A673 (cell line): ENCODE data around the gene BCL7A. TPM values are rescaled to one million over a fixed set of nuclear protein-coding genes. Genes with fewer than 3 reads are reported as not detected.

Source experiments
- BruUV-seq: library from RNA; stranded (reverse); fragments of 400-500 nt; replicated peaks from 2 replicates; lab custom pipeline; 2021; lab: Mats Ljungman, UMichigan
- CTCF ChIA-PET: fragments of 300-600 bp; sonication (Branson Sonifier 250); formaldehyde crosslinking; loops from one replicate; lab custom pipeline; 2022; ENCODE audit warnings: antibody characterized with exemption; lab: Charles Lee
- POLR2A ChIA-PET: fragments of 300-600 bp; sonication (Branson Sonifier 250); formaldehyde crosslinking; loops from one replicate; lab custom pipeline; 2022; ENCODE audit warnings: antibody characterized with exemption; ENCODE audit not compliant: low non-redundant PET; lab: Charles Lee
- DNase-seq: peaks from one replicate; pipeline ENCODE4 v3.0.0-alpha.2; 2015; ENCODE audit warnings: low spot score
- H3K27ac ChIP-seq: fragments of 200-600 bp; sonication (generic); 2 replicates; pipeline ENCODE4 v1.5.1; 2016; ENCODE audit warnings: mixed run types, low read depth, mild to moderate bottlenecking, mixed read lengths, antibody characterized with exemption, low read length; ENCODE audit not compliant: poor library complexity, severe bottlenecking
- H3K27me3 ChIP-seq: fragments of 200-600 bp; sonication (generic); replicated peaks from 2 replicates; pipeline ENCODE4 v1.6.1; 2017; ENCODE audit warnings: mixed run types, low read depth, mild to moderate bottlenecking, mixed read lengths, antibody characterized with exemption, low read length; ENCODE audit not compliant: insufficient read depth, poor library complexity
- H3K36me3 ChIP-seq: fragments of 200-600 bp; sonication (generic); 2 replicates; pipeline ENCODE4 v1.6.1; 2016; ENCODE audit warnings: mixed run types, mild to moderate bottlenecking, mixed read lengths, antibody characterized with exemption, low read length; ENCODE audit not compliant: insufficient read depth, poor library complexity, severe bottlenecking
- H3K4me1 ChIP-seq: fragments of 200-600 bp; sonication (generic); 2 replicates; pipeline ENCODE4 v1.6.1; 2017; ENCODE audit warnings: mixed run types, mild to moderate bottlenecking, mixed read lengths, antibody characterized with exemption, low read length; ENCODE audit not compliant: insufficient read depth, poor library complexity, severe bottlenecking
- H3K4me3 ChIP-seq: fragments of 200-600 bp; sonication (generic); 2 replicates; pipeline ENCODE4 v1.5.1; 2016; ENCODE audit warnings: low read depth, mixed run types, mild to moderate bottlenecking, mixed read lengths, low read length; ENCODE audit not compliant: poor library complexity, severe bottlenecking
- H3K9me3 ChIP-seq: fragments of 200-600 bp; sonication (generic); 2 replicates; pipeline ENCODE4 v1.6.1; 2016; ENCODE audit warnings: mixed run types, low read depth, mild to moderate bottlenecking, mixed read lengths, antibody characterized with exemption, low read length; ENCODE audit not compliant: poor library complexity, severe bottlenecking
- EZH2 ChIP-seq: fragments of 200-600 bp; sonication (generic); IDR thresholded peaks from 2 replicates; pipeline ENCODE4 v1.6.1; 2017; ENCODE audit warnings: borderline replicate concordance, low read depth, mild to moderate bottlenecking, mixed read lengths, antibody characterized with exemption, low read length; ENCODE audit not compliant: poor library complexity, severe bottlenecking
- intact Hi-C: fragments of 100-400 bp; cut with micrococcal nuclease; formaldehyde crosslinking; loops from one replicate; pipeline ENCODE4 v1.10.0; 2022; ENCODE audit not compliant: unreplicated experiment
- total RNA-seq: library from RNA; stranded (reverse); gene quantifications from 2 replicates; pipeline ENCODE4 v1.2.3, GENCODE V29; 2021
- TF ChIP-seq, protein P1 (sequence below): fragments of 300-800, 200-600 bp; sonication (generic); conservative IDR thresholded peaks from 2 replicates; pipeline ENCODE4 v1.5.1; 2017; ENCODE audit warnings: low read depth, mild to moderate bottlenecking, antibody characterized with exemption, low read length, moderate library complexity, mixed read lengths

Gene BCL7A
- total RNA-seq, 1 experiment from 2014 or later, result 40.7 TPM

DNA sequence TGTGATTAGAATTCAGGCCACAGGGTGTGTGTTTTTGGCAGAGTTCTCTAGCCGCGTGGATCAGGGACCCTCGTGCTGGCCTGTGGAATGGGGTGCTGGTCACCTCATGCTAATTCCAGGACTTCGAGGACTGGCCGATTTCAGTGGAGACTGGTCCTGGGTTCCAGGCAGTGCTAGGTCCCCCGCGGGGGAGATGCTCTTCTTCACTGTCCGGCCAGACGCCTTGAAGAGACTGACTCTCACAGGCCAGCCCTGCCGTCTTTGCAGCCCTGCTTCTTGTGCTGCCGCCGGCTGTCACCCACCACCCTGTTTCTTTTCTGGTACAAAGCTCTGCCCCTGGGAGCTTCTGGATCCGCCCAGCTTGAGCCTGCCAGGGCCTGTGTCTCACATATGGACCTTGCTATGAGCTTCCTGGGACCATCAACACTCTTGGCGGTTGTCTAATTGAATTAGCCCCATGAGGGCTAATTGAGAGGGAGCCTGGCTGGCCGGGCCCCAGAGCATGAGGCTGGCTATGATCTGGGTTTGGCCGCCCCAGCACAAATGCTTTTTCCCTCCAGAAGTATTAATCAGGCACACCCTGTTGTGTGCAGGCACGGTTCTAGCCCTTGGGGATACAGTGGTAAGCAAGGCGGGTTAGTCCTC lies 65.1 kb downstream of the BCL7A start:
- Histone ChIP-seq H3K36me3 (no peaks in the 10 kb centered on the region), H3K27me3 (no peaks in the 10 kb centered on the region), H3K4me3 (no peak overlapping the region), H3K9me3 (no peaks in the 10 kb centered on the region), H3K27ac (peak overlapping the region; percentile 21), H3K4me1 (peaks cover 8% of the 10 kb centered on the region)
- intact Hi-C loops, result no loop called here
- TF ChIP-seq, protein P1, sequence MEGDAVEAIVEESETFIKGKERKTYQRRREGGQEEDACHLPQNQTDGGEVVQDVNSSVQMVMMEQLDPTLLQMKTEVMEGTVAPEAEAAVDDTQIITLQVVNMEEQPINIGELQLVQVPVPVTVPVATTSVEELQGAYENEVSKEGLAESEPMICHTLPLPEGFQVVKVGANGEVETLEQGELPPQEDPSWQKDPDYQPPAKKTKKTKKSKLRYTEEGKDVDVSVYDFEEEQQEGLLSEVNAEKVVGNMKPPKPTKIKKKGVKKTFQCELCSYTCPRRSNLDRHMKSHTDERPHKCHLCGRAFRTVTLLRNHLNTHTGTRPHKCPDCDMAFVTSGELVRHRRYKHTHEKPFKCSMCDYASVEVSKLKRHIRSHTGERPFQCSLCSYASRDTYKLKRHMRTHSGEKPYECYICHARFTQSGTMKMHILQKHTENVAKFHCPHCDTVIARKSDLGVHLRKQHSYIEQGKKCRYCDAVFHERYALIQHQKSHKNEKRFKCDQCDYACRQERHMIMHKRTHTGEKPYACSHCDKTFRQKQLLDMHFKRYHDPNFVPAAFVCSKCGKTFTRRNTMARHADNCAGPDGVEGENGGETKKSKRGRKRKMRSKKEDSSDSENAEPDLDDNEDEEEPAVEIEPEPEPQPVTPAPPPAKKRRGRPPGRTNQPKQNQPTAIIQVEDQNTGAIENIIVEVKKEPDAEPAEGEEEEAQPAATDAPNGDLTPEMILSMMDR, result no peak
- no peak for TF ChIP-seq EZH2
- ChIA-PET CTCF (no interaction called here), POLR2A (no interaction called here)
- no TSS peak for BruUV-seq
- no peak for DNase-seq

DNA sequence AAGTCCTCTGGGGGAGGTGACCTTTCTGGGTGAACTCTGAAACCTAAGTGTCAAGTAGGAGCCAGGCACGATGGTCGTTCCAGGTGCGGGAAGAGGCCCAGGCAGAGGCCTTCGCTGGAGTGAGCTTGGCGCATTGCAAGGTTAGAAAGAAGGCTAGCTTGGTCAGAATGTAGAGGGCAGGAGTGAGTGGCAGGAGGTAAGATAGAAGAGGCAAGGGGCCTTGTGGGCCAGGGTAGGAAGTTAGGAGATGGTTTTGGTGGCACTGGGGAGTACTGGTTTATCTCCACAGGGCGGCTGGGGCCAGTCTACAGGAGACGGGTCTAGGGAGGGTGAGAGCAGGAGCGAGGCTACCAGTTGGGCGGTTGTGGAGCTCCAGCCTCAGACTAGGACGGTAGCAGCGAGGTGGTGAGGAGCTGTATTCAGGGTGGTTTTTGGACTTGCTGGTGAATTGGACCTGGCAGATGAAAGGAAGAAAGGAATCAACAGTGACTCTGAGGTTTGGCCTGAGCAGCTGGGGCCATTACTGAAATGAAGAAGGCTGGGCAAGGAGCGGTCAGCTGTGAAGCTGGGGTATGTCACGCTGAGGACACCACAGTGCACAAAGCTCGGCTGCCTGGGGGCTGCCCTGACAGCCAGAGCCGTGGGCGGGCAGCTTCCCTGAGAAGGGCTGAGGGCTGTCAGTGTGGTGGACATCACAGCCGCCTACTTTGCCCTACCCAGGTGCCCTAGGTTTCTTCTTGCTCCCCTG lies 65.9 kb downstream of the BCL7A start:
- ChIA-PET CTCF (no interaction called here), POLR2A (no interaction called here)
- no peak overlapping the region for H3K4me3 ChIP-seq
- BruUV-seq, result no TSS peak
- intact Hi-C loops, result no loop called here
- TF ChIP-seq, protein P1, result no peak
- TF ChIP-seq EZH2, result no peak
- no peaks in the 10 kb centered on the region for H3K4me1 ChIP-seq
- DNase-seq, result no peak
- H3K9me3 ChIP-seq, result no peaks in the 10 kb centered on the region
- H3K27me3 ChIP-seq, result no peaks in the 10 kb centered on the region
- no peak overlapping the region for H3K27ac ChIP-seq
- no peaks in the 10 kb centered on the region for H3K36me3 ChIP-seq

DNA sequence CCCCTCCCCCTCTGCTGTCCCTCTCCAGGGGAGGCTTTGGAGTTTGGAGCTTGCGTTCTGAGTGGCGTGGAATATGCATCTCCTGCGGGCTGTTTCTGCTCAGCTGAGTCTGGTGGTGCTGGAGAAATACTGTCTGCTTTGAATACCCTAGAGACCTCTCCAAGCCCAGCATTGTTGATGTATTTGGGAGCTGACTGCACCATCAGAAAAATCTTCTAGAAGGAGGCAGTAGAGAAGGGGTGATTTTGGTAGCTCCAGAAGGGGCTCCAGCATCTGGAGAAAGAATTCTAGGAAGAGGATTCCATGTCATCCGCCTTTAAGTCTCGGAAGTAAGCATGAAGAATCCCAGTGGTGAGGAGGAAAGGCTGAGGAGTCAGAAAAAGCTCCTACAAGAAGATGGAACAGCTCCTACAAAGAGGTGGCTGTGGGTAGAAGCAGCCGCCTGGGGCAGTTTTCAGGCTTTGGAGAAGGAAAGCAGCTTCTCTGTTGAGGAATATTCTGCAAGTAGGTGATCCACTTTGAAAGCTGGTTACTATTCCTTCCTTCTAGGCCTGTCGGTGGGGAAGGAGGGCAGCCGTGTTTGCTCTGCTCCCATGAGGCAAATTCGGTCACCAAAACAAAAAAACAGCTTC lies 66.6 kb downstream of the BCL7A start:
- Histone ChIP-seq H3K27me3 (no peaks in the 10 kb centered on the region), H3K4me1 (no peaks in the 10 kb centered on the region), H3K9me3 (no peaks in the 10 kb centered on the region), H3K36me3 (no peaks in the 10 kb centered on the region), H3K4me3 (no peak overlapping the region), H3K27ac (no peak overlapping the region)
- no TSS peak for BruUV-seq
- TF ChIP-seq EZH2, result no peak
- TF ChIP-seq, protein P1, result no peak
- no peak for DNase-seq
- CTCF ChIA-PET, result no interaction called here
- intact Hi-C loops, result no loop called here
- POLR2A ChIA-PET, result no interaction called here
